ENCODE data around the gene CDC42BPG.

GRCh38 chr11:64826578-64827450 lies 17.6 kb downstream of the CDC42BPG start:
- TF ChIP-seq POLR2A (IDR thresholded peaks at IDR 0.05; ENCODE audit: low read depth, low read length) (no peak), CTCF (IDR thresholded peaks at IDR 0.05 in 2 of 3, conservative IDR thresholded peaks at IDR 0.05 in 1 of 3; ENCODE audit: control insufficient read depth in 2 of 3, extremely low read depth in 1 of 3, insufficient read depth in 1 of 3, low read depth in 3 of 3, low read length in 3 of 3) (no peak), CEBPB (IDR thresholded peaks at IDR 0.05; ENCODE audit: borderline replicate concordance in 1 of 2, low read depth in 2 of 2, low read length in 2 of 2) (no peak), POLR2AphosphoS5 (IDR thresholded peaks at IDR 0.05; ENCODE audit: low read length) (no peak), FOXK2 (IDR thresholded peaks at IDR 0.05) (no peak), MXI1 (IDR thresholded peaks at IDR 0.05; ENCODE audit: low read depth, low read length) (no peak), RB1 (IDR thresholded peaks at IDR 0.05; ENCODE audit: borderline replicate concordance) (no peak), ZNF207 (IDR thresholded peaks at IDR 0.05; ENCODE audit: borderline replicate concordance) (no peak), RFX5 (IDR thresholded peaks at IDR 0.05; ENCODE audit: low read depth, low read length) (no peak)
- TF ChIP-seq, protein P1, sequence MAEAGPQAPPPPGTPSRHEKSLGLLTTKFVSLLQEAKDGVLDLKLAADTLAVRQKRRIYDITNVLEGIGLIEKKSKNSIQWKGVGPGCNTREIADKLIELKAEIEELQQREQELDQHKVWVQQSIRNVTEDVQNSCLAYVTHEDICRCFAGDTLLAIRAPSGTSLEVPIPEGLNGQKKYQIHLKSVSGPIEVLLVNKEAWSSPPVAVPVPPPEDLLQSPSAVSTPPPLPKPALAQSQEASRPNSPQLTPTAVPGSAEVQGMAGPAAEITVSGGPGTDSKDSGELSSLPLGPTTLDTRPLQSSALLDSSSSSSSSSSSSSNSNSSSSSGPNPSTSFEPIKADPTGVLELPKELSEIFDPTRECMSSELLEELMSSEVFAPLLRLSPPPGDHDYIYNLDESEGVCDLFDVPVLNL (IDR thresholded peaks at IDR 0.05; ENCODE audit: low read depth, low read length) = no peak
